Tibial nerve (tissue), 3 donors: ENCODE results near the gene MBNL2.

Experiments
- POLR2A ChIP-seq, 2 donors: fragments of 450-650 bp; IDR thresholded peaks; one replicate each; pipeline ENCODE4 v1.6.1; 2017; ENCODE audit warnings: antibody characterized with exemption in 2 of 2, mild to moderate bottlenecking in 2 of 2, moderate library complexity in 2 of 2
- TF ChIP-seq, protein P1 (sequence below), 5 experiments: fragments of 200-600 bp in 3 of 5; fragments of 450-650 bp in 2 of 5; sonication (generic) in 3 of 5; IDR thresholded peaks; one replicate each; pipeline ENCODE4 v1.5.1; 2016 to 2019; ENCODE audit warnings: antibody characterized with exemption in 5 of 5, mild to moderate bottlenecking in 3 of 5, moderate library complexity in 2 of 5

DNA sequence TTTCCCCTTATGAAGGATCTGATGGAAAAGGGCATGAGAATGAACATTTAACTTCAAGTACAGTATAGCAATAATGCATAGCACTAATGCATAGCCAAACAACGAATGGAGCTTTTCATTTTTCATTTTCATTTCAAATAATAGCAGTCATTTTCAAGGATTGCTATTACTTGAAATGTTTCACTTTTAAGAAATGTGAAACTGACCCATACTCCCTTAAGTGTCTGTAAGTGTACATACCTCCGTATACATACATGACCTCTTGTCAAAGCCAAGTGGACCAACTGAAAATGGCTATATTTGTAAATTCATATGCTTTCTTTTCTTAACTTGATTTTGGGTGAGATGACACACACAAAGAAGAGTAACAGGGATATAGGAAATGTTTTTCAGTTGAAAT, 215.6 kb downstream of the MBNL2 start:
- TF ChIP-seq, protein P1, sequence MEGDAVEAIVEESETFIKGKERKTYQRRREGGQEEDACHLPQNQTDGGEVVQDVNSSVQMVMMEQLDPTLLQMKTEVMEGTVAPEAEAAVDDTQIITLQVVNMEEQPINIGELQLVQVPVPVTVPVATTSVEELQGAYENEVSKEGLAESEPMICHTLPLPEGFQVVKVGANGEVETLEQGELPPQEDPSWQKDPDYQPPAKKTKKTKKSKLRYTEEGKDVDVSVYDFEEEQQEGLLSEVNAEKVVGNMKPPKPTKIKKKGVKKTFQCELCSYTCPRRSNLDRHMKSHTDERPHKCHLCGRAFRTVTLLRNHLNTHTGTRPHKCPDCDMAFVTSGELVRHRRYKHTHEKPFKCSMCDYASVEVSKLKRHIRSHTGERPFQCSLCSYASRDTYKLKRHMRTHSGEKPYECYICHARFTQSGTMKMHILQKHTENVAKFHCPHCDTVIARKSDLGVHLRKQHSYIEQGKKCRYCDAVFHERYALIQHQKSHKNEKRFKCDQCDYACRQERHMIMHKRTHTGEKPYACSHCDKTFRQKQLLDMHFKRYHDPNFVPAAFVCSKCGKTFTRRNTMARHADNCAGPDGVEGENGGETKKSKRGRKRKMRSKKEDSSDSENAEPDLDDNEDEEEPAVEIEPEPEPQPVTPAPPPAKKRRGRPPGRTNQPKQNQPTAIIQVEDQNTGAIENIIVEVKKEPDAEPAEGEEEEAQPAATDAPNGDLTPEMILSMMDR (IDR thresholded peaks at IDR 0.05) = no peak
- no peak for TF ChIP-seq POLR2A (IDR thresholded peaks at IDR 0.05)
